ENCODE measurements around the gene LIN9.

DNA sequence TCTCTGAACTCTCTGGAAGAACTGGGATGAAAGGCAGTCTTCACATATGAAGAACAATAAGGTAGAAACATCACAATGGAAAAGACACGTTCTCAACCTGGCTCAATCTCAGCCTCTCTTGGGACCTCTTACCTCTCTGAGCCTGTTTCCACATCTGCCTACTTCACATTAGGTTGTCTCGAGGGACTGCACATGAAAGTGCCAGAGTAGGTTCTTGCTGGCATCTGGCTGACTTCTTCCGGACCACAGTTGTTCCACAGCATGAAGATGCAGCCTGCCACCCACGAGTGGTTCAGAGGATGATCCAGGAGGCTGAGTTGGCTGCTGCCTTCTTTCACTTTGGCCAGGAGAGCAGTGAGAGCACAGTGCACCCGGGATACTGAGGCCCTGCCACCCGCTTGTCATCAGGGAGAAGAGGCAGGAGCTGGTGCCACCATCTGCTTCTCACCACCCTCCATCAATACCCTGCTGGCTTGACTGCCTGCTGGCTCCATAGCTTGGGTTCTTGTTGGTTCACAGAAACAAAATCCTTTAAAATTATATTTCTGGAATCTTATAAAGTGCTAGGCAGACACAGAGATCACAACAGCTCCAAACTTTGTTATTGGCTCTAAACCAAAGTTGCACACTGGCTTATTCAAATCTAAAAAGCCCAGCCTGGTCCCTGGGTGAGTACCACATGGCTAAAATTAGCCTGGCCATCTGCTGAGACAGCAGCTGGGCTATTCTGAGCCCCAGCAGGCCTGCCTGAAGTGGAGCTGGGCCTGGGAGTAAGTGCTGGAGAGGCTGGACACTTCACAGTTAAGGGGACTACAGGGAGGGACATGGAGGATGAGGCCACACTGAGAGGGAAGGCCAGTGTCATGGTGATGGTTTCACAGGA, 46.9 kb upstream of the LIN9 start:
- TF ChIP-seq, protein P1, sequence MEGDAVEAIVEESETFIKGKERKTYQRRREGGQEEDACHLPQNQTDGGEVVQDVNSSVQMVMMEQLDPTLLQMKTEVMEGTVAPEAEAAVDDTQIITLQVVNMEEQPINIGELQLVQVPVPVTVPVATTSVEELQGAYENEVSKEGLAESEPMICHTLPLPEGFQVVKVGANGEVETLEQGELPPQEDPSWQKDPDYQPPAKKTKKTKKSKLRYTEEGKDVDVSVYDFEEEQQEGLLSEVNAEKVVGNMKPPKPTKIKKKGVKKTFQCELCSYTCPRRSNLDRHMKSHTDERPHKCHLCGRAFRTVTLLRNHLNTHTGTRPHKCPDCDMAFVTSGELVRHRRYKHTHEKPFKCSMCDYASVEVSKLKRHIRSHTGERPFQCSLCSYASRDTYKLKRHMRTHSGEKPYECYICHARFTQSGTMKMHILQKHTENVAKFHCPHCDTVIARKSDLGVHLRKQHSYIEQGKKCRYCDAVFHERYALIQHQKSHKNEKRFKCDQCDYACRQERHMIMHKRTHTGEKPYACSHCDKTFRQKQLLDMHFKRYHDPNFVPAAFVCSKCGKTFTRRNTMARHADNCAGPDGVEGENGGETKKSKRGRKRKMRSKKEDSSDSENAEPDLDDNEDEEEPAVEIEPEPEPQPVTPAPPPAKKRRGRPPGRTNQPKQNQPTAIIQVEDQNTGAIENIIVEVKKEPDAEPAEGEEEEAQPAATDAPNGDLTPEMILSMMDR (IDR thresholded peaks at IDR 0.05; ENCODE audit: insufficient read depth, low read length, poor library complexity, severe bottlenecking) = no peak
- TF ChIP-seq EZH2phosphoT487 (conservative IDR thresholded peaks at IDR 0.05; ENCODE audit: low read length) = no peak

All from SU-DHL-6 (cell line).